Prostate gland (tissue), 2 donors: ENCODE measurements around the gene FHIT. TPM values are rescaled to one million over a fixed set of nuclear protein-coding genes. Genes with fewer than 3 reads are reported as not detected.

ENCODE experiments used
- DNase-seq: peaks from one replicate; pipeline ENCODE4 v3.0.0-alpha.2; 2019; ENCODE audit warnings: low spot score
- H3K27ac ChIP-seq, 2 donors: fragments of 200-600 bp; sonication (generic); 2 replicates each; pipeline ENCODE4 v1.5.1; 2017 to 2019
- H3K27me3 ChIP-seq: fragments of 200-600 bp; sonication (generic); replicated peaks from 2 replicates; pipeline ENCODE4 v1.5.1; 2019; ENCODE audit not compliant: insufficient read depth
- H3K36me3 ChIP-seq, 2 donors: fragments of 200-600 bp; sonication (generic); 1 replicate in 1 of 2; 2 replicates in 1 of 2; pipeline versions ENCODE4 v1.5.1 to v1.8.1; 2017 to 2019
- H3K4me1 ChIP-seq: fragments of 200-600 bp; sonication (generic); replicated peaks from 2 replicates; pipeline ENCODE4 v1.5.1; 2019
- H3K4me3 ChIP-seq, 2 donors: fragments of 200-600 bp; sonication (generic); 2 replicates each; pipeline ENCODE4 v1.5.1; 2017 to 2019
- H3K9me3 ChIP-seq: fragments of 200-600 bp; sonication (generic); 2 replicates; pipeline ENCODE4 v1.5.1; 2017
- CTCF ChIP-seq, 4 experiments: fragments of 200-600 bp in 2 of 4; fragments of 450-650 bp in 2 of 4; sonication (generic) in 2 of 4; IDR thresholded peaks; 1 replicate in 3 of 4; 2 replicates in 1 of 4; pipeline ENCODE4 v1.5.1; 2016 to 2019; ENCODE audit warnings: antibody characterized with exemption in 4 of 4, mild to moderate bottlenecking in 2 of 4, moderate library complexity in 2 of 4
- POLR2A ChIP-seq: fragments of 450-650 bp; IDR thresholded peaks from one replicate; pipeline ENCODE4 v1.6.1; 2016; ENCODE audit warnings: antibody characterized with exemption, mild to moderate bottlenecking
- POLR2AphosphoS5 ChIP-seq: sonication (generic); formaldehyde crosslinking; IDR thresholded peaks from one replicate; pipeline ENCODE4 v1.6.1; 2017; ENCODE audit warnings: antibody characterized with exemption
- WGBS: methylation state at CpG from one replicate; pipeline ENCODE4 v1.1.5; 2018; 5-methylcytosine and 5-hydroxymethylcytosine counted together
- intact Hi-C: fragments of 100-400 bp; cut with DNase I; formaldehyde crosslinking; loops from one replicate; pipeline ENCODE4 v1.14.2; 2022
- total RNA-seq, 2 donors: library from RNA; depleted of rRNA; stranded (reverse); fragments of >200 nt; gene quantifications; one replicate each; pipeline ENCODE4 v1.1.0, GENCODE V29; 2016

FHIT gene
- total RNA-seq, 2 donors from 2014 or later: 6.4 to 10.4 TPM

GRCh38 chr3:59753808-59754450, 1497.3 kb downstream of the FHIT start:
- TF ChIP-seq CTCF (IDR thresholded peaks at IDR 0.05) (no peak), POLR2AphosphoS5 (no peak), POLR2A (no peak)
- H3K4me3 ChIP-seq: no peak overlapping the region
- no peak overlapping the region for H3K27ac ChIP-seq
- no peaks in the 10 kb centered on the region for H3K9me3 ChIP-seq
- H3K4me1 ChIP-seq: no peaks in the 10 kb centered on the region
- H3K36me3 ChIP-seq: no peaks in the 10 kb centered on the region
- WGBS: 87% methylated on average over 7 of the region's 7 CpGs
- DNase-seq: no peak
- no peaks in the 10 kb centered on the region for H3K27me3 ChIP-seq
- intact Hi-C loops: no loop called here

GRCh38 chr3:59752925-59753324, 1498.3 kb downstream of the FHIT start:
- TF ChIP-seq POLR2AphosphoS5 (no peak), CTCF (IDR thresholded peaks at IDR 0.05) (no peak), POLR2A (no peak)
- intact Hi-C loops: no loop called here
- H3K4me3 ChIP-seq: no peak overlapping the region
- no peak for DNase-seq
- no peaks in the 10 kb centered on the region for H3K36me3 ChIP-seq
- no peak overlapping the region for H3K27ac ChIP-seq
- H3K9me3 ChIP-seq: no peaks in the 10 kb centered on the region
- no peaks in the 10 kb centered on the region for H3K27me3 ChIP-seq
- no peaks in the 10 kb centered on the region for H3K4me1 ChIP-seq

GRCh38 chr3:59751606-59752005, 1499.6 kb downstream of the FHIT start:
- no peaks in the 10 kb centered on the region for H3K36me3 ChIP-seq
- H3K4me1 ChIP-seq: no peaks in the 10 kb centered on the region
- TF ChIP-seq CTCF (IDR thresholded peaks at IDR 0.05) (no peak), POLR2A (no peak), POLR2AphosphoS5 (no peak)
- no peaks in the 10 kb centered on the region for H3K27me3 ChIP-seq
- WGBS: 94% methylated on average over 4 of the region's 4 CpGs
- H3K4me3 ChIP-seq: no peak overlapping the region
- intact Hi-C loops: no loop called here
- no peaks in the 10 kb centered on the region for H3K9me3 ChIP-seq
- no peak overlapping the region for H3K27ac ChIP-seq
- no peak for DNase-seq

GRCh38 chr3:59750391-59750790, 1500.9 kb downstream of the FHIT start:
- Histone ChIP-seq H3K4me3 (no peak overlapping the region), H3K9me3 (no peaks in the 10 kb centered on the region), H3K4me1 (no peaks in the 10 kb centered on the region), H3K27me3 (no peaks in the 10 kb centered on the region), H3K36me3 (no peaks in the 10 kb centered on the region), H3K27ac (no peak overlapping the region)
- TF ChIP-seq CTCF (IDR thresholded peaks at IDR 0.05) (no peak), POLR2AphosphoS5 (no peak), POLR2A (no peak)
- intact Hi-C loops: no loop called here
- no peak for DNase-seq
- 45% methylated on average over 1 of the region's 1 CpG for WGBS

GRCh38 chr3:59749291-59749690, 1502.0 kb downstream of the FHIT start:
- intact Hi-C loops: no loop called here
- DNase-seq: no peak
- TF ChIP-seq CTCF (IDR thresholded peaks at IDR 0.05): no peak
- TF ChIP-seq POLR2A: no peak
- no peak for TF ChIP-seq POLR2AphosphoS5
- Histone ChIP-seq H3K4me1 (no peaks in the 10 kb centered on the region), H3K9me3 (no peaks in the 10 kb centered on the region), H3K36me3 (no peaks in the 10 kb centered on the region), H3K27me3 (no peaks in the 10 kb centered on the region), H3K27ac (no peak overlapping the region), H3K4me3 (no peak overlapping the region)
- WGBS: 80% methylated on average over 6 of the region's 6 CpGs
